HL-60/S4 (cell line): ENCODE results near the gene IGF1R.
"Not testable (repeated sequence)": the region's sequence is repeated elsewhere in the genome, so short reads cannot be mapped to it uniquely, and the experiment has no call there.

Source experiments
- in situ Hi-C: fragments of 300-500 bp; cut with MboI; formaldehyde crosslinking; loops from 2 replicates; pipeline ENCODE4 v1.14.3; 2022; ENCODE audit warnings: low sequenced_read_pairs

The IGF1R gene

DNA sequence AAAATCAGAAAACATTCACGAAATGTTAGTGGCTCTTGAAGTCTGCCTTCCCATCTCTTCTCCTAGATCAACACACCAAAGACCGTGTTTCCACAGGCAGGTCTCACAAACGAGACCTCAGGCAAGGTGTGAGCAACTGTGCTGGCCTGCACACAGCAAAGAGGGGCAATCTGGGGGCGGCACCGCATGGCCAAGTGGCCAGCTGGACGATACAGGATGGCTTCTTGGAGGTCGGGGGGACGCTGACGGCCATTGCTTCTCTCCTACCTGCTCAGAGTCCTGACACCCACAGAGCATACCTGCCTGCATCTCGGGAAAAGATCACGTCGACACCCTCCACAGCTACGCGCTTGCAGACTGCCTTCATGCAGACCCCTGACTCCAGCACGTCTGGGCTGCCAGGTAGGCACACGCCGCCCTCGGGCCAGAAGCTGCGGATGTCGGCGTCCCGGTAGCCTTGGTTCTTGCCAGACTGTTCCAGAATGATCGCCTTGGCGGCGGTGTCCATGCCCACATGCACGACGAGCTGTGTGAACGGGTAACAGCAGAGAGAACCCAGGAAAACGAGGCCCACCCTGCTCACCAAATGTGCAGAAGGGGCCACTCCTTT, 320.9 kb downstream of the IGF1R start:
- in situ Hi-C loops = no loop called here

DNA sequence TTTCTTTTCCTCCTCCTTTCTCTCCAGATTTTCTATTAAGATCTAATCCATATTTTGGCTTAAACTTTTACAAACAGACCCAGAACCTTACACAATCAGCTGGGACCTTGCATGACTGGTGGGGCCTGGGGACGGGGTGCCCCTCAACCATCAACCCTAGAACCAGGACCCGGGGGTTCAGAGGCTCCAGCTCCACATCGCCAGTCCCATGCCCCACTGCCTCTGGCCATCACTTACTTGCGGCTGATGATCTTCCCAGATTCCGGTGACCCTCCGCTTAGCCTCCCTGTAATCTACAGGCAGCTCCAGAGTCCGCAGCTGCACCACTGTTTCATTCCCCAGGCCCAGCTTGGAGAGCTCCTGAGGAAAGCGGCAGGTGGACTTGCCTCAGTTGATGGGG, 322.5 kb downstream of the IGF1R start:
- in situ Hi-C loops = no loop called here

DNA sequence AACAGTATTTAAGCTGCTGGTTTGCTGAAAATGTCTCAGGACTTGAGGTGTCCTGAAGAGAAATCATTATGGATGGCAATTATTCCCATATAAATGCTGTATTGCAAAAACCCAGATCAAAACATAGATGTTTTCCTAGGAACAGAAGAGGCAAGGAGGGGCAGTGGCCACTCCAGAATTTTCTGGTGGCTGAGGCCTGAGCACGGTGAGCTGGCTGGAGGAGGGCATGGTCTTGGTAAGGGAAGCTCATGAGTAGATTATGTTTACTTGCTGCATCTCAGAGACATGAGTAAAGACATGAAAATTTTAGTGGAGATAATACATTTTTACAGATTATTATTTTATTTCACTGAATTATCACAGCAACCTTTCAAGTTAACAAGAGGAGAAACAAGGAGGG, 328.2 kb downstream of the IGF1R start:
- in situ Hi-C loops = no loop called here

DNA sequence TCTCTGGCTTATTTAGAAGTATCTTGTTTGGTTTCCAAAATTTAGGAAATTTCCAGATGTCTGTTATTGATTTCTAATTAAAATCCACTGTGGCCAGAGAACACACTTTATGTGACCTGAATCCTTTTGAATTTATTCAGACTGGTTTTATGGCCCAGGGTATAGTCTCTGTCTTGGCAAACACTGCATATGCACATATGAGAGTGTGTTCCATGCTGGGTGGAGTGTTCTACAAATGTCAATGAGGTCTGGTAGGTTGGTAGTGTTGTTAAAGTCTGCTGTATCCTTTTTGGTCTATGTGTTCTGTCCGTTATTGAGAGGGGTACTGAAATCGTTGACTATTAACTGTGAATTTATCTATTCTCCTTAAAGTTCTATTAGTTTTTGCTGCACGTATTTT, 329.1 kb downstream of the IGF1R start:
- in situ Hi-C loops = no loop called here

DNA sequence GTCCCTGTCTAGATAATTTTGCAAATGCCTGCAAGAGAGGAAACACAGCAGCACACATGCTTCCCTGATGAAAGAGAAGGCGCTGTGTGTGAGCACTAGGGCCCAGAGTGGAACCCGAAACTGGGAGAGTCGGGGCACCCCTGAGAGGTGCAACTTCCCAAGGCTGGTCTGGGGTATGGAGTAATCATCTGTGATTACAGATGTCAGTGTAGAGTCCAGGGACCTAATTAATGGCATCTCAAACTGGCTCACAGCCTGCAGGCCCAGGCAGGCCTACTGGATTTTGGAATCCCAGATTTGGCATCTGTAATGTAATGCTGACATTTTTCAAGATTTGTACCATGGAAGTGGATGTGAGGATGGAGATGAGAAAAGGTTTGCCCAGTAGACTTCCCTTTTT, 329.8 kb downstream of the IGF1R start:
- in situ Hi-C loops = no loop called here

DNA sequence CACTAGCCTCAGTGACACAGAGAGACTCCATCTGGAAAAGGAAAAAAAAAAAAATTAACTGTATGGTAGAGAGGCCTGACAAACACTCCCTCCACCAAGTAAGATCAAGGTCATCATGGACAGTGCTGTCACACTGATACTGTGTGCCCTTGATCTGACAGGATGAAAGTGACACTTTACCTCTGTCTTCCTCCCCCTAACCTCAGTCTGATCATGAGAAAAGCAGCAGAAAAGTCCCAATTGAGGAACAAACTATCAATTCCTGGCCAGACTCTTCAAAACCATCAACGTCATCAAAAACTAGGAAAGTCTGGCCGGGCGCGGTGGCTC, 332.5 kb downstream of the IGF1R start:
- in situ Hi-C loops = no loop called here

DNA sequence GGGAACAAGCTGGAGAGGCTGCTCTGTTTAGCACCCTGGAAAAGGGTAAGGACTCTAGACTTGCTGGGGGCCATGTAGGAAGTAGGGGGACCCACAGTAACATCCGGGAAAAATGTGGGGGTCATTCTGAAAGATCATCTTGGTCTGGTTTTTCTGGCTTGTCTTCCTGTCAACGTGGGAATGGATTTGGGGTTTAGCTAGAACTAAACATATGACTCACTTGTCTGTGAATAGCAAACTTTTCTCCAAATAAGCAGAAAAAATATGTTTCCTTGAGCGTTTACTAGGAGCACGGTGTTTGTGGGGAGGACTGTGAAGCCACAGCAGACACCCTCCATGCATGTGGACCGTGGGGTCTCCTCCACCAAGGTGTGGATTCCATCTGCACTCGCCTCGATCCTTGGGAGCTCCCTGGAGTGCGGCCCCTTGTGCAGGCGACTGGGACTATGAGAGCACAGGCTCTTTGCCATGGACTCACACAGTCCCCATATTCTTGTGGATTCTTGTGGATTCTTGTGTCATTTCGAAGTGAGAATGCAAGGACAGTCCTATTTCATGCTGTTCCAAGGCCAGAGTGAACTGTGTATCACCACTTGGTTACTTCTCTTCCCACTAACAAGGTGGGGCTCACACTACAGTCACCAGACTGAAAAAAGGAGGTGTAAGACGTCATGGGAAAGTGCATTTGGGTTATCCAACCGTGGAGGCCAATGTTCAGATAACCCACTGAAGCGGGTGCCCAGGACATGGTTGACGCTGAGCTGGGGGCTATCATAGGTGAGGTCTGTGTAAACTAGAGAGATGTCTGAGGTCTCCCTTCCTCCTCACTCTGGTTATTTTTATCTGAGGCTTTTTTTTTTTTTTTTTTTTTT, 333.7 kb downstream of the IGF1R start:
- in situ Hi-C loops = no loop called here

DNA sequence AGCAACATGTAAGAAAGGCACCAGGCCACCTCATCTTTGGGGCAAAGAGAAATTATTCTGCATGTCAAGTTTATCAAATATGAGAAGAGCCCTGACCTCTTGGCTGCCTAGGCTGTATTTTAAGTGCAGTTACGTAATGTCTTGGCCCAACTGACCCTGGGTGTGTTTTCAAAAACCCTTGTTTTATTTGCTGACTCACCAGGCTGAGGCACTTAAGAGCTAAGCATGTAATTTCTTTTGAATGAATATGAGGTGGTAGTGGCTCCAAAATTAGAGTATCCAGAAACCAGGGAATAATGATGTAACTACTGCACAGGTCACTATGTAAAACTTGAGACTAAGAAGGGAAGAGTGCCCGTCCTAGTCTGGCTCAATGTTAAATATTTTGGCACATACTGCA, 335.0 kb downstream of the IGF1R start:
- in situ Hi-C loops = no loop called here

DNA sequence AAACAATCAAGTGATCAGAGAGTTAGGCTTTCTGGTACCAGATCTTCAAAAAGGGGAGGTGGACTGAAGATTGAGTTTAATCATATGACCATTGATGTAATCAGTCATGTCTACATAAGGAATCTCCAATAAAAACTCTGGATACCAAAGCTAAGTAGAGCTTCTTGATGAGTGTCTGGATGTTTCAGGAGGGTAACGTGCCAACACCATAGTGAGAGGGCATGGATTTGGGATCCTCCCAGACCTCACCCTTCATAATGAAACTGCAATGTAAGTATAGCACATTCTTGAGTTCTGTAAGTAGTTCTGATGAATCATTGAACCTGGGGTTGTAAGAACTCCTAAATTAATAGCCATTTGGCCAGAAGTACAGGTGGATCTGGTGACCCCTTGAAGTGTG, 337.9 kb downstream of the IGF1R start:
- in situ Hi-C loops = no loop called here

DNA sequence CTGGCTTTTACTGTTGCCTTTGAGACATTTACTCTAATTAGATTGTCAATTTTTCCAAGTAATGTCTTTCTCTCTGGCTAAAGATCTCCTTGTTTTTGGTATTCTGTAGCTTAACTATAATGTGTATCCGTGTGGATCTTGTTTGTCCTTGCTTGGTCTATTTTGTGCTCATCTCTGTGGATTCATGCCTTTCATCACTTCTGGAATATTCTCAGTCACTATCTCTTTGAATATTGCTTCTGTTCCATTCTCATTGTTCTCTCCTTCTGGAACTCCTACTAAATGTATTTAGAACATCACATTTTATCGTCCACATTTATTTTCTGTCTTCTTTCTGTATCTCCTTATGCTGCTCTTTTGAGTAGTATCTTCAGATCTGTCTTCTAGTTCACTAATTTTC, 346.6 kb downstream of the IGF1R start:
- in situ Hi-C loops = no loop called here

DNA sequence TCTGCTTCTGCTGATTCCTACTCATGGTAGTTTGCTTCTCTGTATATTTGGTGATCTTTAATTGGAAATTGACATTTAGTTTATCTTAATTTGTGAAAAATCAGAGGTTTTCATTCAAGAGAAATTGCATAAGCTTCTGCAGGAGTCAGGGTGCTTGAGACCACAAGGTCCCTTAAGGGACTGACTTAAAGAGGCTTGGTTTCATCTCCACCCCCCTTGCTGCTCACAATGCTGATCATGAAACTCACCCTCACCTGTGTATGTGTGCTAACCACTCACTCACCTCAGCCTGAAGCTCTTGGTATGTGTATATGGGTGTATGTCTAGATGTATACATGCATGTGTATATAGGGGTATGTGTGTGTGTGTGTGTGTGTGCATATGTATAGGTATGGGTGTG, 347.8 kb downstream of the IGF1R start:
- in situ Hi-C loops = no loop called here

DNA sequence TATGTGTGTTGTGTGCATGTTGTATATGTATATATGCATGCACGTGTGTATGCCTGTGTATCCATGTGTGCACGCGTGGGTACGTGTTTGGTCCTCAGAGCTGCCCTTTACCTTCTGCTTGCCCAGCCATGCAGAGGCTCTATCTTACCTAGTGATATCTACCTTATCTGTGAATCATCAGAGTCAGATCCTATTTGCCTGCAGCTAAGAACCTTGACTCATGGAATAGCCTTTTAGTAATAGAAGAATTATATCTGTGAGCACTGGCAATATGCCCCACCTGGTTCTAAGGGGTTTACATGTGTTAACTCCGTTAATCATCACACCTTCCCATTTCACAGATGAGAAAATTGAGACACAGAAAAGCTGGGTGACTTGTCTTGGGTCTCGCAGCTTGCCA, 348.3 kb downstream of the IGF1R start:
- in situ Hi-C loops = no loop called here

DNA sequence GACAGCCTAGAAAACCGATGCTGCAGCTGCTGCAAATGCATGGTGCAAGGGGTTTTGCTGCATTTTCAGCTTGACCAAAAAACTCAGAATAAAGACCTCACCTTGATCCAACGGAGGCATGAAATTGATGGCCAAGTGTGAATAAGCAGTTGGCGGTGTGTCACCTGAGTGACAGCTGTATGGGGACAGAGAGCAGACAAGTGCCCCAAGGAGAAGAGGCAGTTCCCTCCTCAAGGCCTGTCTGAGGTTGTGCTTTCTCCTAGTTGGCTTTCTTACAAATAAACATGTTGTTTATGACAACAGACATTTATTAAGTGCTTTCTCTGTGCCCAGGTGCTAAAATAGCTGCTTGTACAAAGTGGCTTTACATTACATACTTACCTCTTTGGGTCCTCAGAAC, 349.0 kb downstream of the IGF1R start:
- in situ Hi-C loops = no loop called here

DNA sequence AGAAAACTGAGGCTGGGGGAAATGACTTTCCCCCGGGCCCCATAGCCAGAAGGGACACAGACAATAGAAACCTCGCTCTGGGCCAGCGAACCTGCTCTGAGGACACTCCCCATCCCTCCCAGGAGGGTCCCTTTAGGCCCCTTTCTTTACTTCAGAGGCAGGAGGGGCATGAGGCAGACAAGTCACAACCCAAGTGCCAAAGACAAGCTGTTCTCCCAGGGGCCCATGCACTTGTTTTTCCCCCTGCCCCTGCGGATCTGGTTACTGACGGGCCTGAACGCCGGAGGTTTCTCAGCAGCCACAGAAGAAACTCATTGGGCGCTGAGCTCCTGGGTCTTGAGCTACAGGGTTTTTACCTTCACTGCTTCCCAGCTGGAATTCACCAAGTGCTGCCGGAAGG, 349.4 kb downstream of the IGF1R start:
- in situ Hi-C loops = no loop called here

DNA sequence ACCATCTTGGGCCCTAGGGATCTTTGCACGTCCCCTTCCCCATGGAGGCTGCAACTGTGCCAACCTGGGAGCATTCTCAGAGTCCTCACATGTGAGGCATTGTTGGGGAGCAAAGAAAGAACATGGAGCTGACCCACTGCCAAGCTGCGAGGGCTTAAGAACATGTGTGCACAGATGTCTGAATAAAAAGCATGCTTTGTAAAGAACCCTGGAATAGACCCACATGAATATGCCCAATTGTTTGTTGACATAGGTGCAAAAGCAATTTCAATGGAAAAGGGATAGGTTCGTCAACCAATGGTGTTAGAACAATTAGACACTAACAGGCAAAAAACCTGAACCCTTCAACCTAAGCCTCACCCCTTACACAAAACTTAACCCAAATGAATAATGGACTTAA, 349.9 kb downstream of the IGF1R start:
- in situ Hi-C loops = no loop called here

DNA sequence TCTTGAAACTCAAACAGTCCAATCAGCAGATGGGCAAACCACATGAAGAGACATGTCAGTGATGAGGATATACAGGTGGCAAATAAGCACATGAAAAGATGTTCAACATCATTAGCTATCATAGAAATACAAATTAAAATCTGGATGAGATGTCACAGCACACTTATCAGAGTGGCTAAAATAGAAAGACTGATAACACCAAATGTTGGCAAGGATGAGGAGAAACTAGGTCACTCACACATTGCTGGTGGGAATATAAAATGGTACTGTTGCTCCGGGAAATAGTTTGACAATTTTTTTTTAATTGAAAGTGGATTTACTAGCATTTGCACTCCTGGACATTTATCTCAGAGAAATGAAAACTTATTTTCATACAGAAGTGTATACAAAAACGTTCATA, 350.9 kb downstream of the IGF1R start:
- in situ Hi-C loops = no loop called here

DNA sequence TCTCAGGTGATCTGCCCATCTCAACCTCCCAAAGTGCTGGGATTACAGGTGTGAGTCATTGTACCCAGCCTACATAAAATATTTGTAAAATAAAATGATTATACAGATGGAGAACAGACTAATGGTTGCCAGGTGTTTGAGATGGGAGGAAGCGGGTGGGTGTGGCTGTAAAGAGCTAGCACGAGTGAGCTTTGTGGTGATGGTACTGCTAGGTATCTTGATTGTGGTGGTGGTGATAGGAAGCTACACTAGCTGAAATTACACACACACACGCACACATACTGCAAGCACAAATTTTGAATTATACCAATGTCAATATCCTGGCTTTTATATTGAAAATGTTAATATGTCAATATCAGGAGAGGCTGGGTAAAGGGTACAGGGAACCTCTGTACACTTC, 353.9 kb downstream of the IGF1R start:
- in situ Hi-C loops = no loop called here

DNA sequence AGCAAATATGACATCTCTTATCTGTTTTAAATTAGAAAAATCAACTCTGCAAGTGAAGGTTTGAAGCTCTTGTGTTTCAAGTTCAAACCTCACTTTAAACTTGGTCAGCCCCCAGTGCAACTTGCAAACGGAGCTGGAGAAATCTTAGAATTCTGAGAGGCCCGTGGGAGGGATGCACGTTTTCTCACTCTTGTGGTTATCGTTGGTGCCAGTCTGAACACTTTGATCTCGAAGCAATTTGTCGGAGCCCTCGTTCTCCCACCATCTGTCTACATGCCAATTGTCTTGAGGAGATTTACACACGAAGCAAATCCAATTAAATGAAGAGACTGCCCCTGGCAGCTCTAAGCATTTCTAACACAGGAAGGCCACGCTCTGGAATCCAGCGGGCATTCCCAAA, 355.0 kb downstream of the IGF1R start:
- in situ Hi-C loops = not testable (repeated sequence)

DNA sequence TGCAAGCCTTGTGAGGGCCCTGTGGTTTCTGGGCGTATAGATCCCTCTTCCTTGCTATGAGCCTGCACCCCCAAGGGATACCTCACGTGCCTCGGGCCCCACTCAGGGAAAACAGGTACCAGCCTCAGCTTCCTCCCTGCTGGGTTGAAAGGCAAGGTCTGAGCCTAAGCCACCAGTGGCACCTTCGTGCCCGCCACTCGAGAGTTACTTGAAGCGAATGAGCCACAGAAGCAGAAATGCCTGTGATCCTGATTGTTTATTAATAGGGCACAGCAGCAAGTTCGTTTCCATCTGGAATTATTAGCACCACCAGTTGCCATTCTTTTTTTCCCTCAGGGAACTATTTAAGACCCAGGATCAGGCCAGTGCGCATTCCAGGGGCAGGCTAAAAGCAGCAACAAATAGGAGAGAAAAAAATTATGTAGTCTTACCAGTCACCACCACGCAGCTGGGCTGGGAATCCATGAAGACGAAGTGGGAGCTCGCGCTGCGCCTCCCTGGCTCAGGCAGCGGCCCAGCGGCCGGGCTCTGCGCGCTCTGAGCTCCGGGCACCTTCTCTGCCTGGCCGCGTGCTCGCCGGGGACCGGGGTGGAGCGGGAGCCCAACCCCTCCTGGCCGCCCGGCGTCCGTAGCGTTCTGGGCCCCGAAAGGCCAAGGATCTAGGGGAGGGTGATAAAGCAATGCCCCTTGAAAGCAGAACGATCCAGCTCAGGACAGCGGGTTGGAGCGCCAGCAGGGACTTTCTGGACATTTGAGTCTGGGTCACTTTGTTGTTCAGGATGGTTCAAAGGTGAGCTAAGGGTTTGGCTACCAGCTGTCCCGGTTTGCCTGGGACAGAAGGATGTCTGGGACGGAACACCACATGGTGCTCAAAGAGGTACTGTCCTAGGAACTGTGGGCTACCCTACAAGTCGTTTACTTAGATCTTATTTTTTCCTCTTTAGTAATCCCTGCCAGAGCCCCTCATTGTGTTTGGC, 356.9 kb downstream of the IGF1R start:
- in situ Hi-C loops = not testable (repeated sequence)

DNA sequence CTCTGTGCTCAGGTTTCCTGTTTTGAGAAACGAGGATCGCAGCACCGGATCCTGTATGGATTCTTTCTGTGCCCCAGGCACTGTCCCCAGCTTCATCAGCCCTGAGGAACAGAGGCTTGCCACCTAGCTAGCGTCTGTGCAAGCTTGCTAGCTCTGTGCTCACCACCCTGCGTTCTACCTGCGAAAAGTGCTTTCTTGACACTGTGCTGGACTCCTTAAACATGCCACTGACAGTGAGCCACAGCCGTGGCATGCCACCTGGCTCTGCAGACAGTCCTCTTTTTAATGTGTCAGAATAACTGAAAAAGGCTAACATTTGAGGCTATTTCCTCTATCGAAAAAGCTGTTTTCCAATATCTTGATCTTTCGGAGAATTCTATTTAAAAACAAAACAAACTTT, 357.8 kb downstream of the IGF1R start:
- in situ Hi-C loops = no loop called here

DNA sequence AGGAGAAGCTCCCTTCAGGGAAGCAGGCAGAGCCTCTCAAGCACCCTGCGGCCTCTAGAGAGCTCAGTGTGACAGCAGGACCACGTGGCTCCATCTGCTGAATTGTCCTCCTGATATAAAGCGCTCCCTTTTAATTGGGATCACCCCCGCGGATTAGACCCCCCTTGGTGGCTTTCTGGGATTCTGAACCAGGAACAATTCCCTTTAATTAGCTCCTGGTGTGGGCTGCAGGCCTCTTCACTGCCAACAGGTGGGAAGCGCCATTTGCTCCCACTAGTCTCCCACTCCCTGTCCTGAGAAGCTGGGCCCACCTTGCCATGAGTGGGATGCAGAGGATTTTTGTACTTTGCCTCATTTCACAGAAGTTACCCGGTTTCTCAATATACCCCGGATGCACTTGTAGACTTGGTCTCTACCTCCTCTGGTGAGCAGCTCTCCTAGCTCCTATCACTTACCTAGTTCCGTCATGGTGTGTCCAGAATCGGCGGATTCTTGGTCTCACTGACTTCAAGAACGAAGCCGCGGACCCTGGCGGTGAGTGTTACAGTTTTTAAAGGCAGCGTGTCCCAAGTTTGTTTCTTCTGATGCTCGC, 358.7 kb downstream of the IGF1R start:
- in situ Hi-C loops = no loop called here
